ENCODE data around the gene ZNRD2.

ZNRD2 gene

DNA sequence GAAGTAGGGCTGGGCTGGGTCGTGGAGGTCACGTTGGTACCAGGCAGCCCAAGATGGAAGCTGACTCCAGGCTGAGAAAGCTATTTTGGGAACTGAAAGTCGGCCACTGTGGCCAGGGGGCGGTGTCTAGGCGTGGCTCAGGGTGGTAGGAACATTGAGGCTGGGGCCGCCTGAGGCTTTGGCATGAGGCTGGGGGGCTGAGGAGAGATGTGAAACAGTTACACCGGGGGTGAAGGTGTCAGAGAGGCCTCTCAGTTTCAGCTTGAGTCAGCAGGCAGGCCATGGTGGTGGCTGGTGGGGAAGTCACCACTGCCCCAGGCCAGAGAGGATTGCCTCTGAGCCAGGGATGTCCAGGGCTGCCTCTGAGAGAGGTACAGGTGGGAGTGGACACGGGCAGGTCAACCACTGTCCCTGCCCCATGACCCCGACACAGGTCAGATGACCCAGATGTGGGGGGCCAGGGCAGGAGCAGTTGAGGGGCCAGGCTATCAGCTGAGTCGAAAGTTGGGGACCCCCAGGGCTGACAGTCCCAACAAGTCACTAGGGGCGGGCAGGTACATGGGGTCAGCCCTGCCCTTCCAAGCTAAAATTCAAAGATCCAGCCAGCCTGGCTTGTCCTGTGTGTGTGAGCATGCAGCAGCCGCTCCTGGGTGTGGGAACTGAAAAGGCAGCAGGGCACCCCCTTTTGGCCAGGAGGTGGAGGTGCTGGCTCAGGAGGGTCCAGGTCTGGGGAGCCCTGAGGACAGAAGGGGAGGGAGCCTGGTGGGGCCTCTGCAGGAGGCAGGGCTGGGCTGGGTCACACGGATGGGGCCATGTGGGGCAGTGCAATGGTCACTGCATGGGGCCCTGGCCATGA is 18.1 kb downstream of the ZNRD2 start:
- peak in 1 of 2 donors; percentile 49 for DNase-seq (ENCODE audit: low read depth in 2 of 2, low spot score in 1 of 2)

DNA sequence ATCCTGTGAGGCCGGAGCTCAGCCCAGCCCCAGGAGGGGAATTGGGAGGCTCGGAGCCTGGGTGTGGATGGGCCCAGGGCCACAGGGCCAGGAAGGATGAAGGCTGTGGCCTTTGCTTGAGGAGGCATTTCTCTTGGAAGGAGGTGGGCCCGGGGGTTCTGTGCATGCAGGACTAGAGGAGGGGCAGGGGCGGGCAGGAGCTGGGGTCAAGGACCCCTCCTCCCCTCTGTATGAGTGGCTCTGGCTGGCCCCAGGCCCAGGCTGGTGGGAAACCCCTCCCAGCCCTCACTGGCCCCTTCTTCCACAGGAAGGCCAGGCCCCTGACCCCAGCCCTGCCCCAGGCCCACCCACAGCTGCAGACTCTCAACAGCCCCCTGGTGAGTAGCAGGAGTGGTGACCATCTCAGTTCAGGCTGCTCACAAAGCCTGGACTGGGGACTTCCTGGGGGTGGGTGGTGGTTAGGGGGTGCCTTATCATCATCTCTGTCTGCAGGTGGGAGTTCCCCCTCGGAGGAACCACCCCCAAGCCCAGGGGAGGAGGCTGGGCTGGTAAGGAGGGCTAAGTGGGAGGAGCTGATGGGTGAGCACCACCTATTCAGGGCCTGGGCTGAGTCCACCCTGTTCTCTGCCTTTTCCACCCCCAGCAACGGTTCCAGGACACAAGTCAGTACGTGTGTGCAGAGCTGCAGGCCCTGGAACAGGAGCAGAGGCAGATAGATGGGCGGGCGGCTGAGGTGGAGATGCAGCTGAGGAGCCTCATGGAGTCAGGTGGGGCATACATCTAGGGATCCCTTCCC is 19.4 kb downstream of the ZNRD2 start:
- peak in 1 of 2 donors; percentile 23 for DNase-seq (ENCODE audit: low read depth in 2 of 2, low spot score in 1 of 2)

DNA sequence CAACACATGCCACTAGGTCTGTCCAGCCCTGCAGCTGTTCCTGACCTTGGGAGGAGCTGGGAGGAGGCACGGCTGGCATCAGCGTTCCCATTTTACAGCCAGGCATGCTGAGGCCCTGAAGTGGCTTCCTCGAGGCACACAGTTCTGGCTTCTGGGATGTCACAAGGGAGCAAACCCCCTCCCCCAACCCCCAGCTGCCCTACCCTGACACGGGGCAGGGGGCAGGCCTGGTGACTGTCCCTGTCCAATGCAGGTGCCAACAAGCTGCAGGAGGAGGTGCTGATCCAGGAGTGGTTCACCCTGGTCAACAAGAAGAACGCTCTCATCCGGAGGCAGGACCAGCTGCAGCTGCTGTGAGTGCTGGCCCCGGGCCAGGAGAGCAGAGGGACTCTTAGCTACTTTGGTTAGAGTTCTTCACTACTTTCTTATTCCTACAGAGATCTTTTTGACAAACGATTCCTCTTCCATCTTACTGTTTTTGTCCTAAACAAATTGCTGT is 20.0 kb downstream of the ZNRD2 start:
- no peak for DNase-seq (ENCODE audit: low read depth in 2 of 2, low spot score in 1 of 2)

DNA sequence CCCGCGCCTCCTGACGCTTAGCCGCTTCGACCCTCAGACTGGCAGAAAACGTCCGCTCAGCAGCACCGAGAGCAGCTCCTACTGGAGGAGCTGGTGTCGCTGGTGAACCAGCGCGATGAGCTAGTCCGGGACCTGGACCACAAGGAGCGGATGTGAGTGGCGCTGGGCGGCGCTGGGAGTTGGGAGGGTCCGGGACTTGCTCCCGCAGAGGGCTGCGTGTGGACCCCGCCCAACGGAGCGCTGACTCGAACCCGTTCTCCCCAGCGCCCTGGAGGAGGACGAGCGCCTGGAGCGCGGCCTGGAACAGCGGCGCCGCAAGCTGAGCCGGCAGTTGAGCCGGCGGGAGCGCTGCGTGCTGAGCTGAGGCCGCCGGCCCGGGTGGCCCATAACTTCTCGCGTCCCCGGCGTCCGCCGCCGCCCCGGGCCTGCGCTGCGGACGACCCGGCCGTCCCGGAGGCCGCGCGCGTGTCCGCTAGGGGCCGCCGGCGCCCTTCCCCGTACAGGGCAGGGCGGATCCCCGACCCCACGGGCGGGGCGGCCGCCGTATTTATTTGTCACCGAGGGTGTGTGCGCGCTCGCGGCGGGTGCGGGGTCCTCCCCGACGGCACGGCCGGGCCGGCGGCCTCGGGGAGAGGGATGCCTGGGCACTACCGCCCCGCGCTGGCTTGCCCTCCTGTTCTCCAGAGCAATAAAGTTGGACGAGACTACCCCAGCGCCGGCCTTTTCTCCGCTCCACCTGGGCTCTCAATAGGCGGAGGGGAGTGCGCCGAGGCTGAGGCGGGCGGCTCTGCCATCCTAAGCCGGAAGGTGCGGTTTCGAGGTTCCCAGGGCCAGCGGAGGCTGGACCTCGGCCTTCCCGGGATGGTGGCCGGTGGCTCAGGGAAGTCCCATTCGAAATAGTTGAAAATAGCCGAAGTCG is 21.9 kb downstream of the ZNRD2 start:
- DNase-seq (ENCODE audit: low read depth in 2 of 2, low spot score in 1 of 2), result no peak

DNA sequence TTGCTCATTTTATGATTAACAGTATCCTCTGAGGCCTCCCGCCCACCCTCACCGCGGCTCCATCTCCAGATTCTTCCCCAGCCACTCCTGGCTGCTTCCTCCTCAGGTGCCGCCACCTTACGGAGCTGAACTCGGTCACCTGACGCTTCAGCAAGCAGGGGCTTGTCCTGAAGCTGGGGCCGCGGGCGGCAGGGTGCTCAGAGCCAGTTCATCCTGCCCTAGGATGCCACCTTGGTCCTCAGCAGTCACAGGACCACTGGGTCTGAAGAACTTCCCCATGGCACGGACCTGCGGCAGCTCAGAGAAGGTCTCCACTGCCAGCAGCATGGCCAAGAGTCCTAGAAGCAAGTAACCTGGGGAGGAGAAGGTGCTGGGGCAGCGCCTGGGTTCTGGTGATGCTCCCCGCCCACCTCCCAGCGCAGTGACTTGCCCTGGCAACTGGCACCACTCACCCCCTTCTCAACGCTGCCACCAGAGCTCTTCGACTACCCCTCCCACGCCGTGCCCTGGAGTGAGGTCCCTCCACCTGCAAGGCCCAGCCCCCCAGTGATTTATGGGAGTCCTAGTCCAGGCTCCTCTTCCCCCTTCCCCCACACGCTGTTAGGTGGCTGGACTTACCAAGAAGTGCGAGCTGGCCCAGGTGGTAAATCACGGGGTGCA is 22.7 kb downstream of the ZNRD2 start:
- no peak for DNase-seq (ENCODE audit: low read depth in 2 of 2, low spot score in 1 of 2)

DNA sequence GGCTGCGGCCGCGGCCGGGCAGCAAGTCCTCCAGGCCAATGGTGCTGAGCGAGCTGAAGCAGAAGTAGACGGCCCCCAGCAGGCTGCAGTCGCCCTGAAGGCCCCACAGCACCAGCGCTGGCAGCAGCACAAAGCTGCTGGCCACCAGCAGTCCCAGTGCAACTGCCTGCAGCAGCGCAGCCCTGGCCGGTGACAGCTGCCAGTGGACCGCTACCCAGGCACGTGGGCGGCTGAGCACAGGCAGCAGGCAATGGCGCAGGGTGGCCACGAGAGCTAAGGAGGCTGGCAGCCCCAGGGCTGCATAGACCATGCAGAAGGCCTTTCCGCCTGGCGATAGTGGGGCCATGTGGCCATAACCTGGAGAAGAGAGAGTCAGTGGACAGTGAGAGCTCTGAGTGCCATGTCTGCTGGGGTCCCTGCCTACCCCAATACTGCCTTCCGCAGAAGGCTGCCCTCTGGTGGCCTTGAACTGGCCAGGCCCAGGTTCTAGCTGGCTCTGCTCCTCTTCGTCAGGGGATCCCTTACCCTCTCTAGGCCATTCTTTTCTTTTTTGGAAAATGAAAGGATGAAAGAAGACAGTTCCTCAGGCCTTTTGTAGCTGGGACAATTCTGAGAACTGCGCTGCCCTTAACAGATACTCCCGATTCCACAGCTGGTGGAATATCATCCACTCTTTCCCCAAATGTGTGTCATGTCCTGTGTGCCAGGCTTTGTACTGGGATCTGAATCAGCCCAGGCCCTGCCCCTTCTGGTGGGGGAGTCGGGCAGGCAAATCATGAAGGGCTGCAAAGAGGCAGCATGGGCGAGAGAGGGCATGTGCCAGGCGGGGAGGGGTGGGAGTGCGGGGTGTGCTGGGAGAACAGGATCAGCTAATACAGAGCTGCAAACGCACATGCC is 23.5 kb downstream of the ZNRD2 start:
- DNase-seq (ENCODE audit: low read depth in 2 of 2, low spot score in 1 of 2), result no peak

DNA sequence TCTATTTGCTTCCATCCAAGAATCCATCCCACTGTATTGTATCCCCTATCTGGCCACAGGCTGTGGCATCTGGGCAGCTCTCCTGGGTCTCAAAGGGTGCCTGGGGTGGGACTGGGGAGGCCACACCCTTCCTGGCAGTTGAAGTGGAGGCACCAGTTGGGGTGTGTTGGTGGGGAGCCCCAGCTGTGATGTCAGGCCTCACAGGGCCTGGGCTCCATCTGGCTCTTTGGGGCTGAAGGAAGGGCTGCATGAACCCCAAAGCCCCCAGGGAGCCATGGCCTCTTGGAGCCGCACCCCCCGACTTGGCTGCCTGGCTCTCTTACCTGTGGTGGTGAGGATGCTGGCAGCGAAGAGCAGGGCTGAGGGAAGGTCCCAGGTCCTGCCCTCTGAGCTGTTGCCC is 24.9 kb downstream of the ZNRD2 start:
- no peak for DNase-seq (ENCODE audit: low read depth in 2 of 2, low spot score in 1 of 2)

DNA sequence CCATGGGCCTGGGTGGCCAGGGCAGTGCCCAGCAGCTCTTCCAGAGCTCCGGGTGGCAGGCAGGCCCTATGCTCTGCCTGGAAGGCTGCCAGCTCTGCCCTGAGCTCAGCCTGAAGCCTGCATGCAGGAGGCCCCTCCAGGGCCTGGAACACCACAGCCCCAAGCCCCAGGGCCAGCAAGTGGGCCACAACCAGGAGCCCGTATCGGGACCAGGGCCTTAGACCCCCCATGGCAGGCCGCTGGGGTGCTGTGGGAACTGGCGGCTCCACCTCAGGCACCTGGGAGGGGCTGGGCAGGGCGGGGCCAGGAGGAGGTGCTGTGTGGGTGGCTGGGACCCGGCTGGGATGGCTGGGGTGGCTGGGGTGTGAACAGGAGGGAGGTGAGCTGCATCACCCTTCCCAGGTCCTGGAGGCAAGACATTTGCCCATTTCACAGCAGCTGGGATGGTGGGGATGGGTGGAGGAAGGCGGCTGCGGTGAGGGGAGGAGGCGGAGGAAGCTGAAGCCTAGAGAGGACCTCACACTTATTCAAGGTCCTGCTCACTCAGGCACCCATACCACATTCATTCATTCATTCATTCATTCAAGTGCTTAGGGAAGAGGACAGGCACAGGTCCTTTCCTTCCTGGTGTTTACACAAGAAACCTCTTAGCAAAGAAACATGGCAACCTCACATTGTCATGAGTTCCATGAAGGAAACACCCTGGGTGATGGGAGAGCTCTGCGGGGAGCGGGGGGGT is 25.4 kb downstream of the ZNRD2 start, which contains the start of gene KCNK7:
TSS of gene KCNK7 (minus strand) at position 258 of the 739 bp plus-strand sequence. CDS start at position 230, 28 bp downstream.
- DNase-seq (ENCODE audit: low read depth in 2 of 2, low spot score in 1 of 2), result no peak

DNA sequence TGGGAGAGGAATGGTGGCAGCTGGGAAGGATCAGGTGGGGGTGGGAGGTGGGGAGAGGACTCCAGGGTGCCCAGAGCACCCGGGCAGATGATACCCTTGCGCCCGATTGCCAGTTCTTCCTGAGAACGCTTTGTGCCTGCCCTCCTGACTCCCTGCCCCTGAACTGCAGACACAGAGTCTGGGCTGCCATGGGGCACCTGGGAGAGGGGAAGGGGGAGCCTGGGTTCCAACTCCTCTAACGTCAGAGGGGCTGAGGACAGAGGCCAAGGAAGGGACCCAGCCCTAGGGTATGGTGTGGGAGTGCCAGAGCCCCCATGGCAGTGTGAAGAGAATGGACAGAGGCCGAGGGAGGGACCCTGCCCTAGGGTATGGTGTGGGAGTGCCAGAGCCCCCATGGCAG is 26.2 kb downstream of the ZNRD2 start:
- DNase-seq (ENCODE audit: low read depth in 2 of 2, low spot score in 1 of 2), result no peak

DNA sequence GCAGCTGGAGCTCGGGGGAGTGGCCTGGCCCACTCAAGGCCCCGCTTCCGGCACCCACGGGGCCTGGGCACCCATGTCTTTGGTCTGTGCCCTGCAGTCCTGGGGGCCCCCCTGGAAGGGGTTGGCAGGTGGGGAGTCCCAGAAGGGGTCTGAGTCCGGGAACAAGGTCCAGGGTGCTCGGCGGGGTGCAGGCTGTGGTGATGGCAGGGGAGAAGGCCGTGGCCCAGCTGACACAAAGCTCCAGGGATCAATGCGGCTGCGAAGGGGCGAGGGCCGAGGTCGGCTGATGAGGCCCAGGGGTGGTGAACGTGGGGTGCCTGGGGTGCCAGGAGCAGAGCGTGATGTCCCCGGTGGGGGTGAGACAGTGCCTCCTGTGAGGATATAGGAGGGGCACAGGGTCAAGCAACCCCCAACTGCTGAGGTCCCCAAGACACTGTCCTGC is 28.0 kb downstream of the ZNRD2 start:
- no peak for DNase-seq (ENCODE audit: low read depth in 2 of 2, low spot score in 1 of 2)

DNA sequence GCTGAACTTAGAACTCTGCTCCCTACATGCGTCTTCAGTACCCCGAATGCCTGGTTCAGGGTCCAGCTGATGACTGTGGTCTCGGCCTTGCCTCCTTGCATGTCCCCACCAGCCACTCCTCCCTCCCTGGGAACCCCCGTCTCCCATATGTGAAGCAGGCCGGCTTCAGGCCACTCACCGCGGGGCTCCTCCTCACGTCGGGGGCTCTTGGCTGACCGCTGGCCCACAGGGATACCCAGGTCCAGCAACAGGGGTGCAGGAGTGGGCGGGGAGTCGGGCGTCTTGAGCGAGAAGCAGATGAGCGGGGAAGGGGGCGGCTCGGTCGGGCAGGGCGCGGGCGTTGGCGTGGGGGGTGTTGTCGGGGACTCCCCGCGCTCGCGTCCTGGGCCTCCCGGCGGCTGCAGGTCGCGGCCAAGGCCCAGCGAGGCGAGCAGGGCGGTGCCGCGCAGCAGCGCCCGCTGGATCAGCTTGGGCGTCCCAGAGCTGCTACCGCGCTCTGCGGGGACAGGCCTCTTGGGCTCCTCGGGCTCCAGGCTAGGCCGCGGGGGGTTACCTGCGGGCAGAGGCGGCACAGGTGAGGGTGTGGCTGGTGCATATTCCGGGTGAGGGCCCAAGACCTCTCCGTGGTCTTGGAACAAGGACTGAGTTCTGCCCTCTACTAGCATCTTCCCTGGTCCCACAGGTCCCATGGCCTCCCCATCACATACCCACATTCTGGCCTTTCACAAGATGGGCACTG is 29.1 kb downstream of the ZNRD2 start:
- no peak for DNase-seq (ENCODE audit: low read depth in 2 of 2, low spot score in 1 of 2)

DNA sequence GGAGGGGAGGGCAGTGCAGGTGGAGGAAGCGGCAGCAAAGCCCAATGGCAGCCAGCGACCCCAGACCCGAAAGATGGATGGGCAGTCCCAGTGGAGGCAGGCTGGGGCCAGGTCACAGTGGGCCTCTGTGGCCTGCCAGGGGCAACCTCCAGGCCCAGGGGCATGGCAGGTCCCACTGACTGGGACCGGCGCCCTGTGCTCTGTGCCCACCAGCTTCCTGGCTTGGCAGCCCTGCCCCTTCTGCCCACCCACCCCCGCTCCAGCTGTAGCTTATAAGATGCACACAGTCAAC is 29.6 kb downstream of the ZNRD2 start:
- DNase-seq (ENCODE audit: low read depth in 2 of 2, low spot score in 1 of 2), result no peak

DNA sequence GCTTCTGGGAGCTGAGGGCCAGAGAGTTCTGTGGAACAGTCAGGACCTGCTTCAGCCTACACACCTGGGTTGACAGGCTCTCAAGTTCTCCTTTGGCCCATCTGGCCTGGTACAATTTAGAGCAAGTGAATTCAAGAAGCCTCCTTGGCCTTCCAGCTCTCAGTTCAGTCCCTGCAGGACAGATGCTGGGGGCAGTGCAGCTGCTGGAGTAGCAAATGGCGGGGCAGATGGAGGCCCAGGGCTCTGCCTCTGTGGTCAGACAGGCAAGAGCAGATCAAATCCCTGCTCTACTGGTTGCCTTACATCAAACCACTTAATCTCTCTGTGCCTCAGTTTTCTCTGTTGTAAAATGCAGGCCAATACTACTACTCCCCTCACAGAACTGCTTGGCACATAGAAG is 34.0 kb downstream of the ZNRD2 start:
- DNase-seq (ENCODE audit: low read depth in 2 of 2, low spot score in 1 of 2), result no peak

DNA sequence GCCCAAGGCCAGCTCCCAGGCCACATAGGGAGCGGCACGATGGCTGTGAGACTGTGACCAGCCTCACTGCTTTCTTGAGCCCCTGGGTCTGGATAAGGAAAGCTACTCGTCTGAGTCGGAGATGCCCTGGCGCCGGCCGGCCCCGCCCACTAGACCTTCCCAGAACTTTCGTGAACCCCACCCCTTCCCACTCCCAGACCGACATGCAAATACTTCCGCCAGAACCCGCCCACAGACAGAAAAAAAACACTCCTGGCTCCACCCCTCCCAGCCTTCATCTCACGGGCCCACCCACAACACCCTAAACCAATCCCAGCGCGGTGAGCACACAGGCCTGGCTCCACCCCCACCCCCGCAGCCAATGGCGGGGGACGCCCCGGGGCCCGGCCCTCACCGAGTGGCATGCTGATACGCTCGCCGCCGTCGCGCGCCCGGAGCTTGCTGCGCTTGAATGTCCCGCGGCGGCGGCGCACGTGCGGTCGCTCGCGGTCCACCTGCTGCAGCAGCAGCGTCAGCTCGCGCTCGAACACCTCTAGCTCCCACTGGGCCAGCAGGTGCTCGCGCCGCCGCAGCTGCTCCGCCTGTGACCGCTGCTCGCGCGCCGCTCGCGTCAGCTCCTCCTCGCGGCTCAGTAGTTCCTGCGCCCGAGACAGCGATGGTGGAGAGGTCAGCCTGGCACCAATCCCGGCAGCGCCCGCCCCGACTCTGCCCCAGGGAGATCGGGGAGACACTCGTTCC is 36.8 kb downstream of the ZNRD2 start:
- no peak for DNase-seq (ENCODE audit: low read depth in 2 of 2, low spot score in 1 of 2)

DNA sequence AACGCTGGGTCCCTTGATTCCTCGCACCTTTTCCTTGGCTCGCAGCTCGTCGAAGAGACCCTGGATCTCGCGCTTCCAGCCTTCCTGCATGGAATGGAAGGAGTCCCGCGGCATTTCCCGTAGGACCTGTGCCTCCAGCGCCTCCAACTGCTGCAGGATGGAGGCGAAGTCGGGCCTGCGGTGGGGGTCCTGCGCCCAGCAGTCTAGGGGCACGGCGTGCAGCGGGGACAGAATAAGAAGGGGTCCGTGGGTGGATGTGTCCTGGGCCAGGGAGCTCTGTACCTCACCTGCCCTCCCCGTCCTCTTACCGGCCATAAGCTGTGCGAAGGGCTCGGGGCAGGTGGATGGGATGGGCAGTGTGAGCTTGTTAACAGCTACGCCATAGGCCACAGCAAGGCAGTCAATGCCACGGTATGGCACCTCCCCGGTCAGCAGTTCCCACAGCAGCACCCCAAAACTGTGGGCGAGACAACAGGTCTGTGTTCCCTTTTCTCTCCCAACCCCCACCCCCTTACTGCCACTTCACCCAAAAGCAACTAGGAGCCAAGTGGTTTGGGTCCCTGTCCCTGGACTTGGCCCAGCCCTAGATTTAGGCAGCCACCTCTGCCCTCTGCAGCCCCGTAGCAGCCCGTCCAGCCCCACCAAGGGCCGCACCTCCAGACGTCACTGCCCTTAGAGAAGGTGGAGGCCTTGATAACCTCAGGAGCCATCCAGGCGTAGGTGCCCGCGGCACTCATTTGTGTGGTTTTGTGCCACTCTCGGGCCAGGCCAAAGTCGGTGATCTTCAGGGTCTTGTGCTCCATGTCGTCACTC is 37.5 kb downstream of the ZNRD2 start:
- no peak for DNase-seq (ENCODE audit: low read depth in 2 of 2, low spot score in 1 of 2)

DNA sequence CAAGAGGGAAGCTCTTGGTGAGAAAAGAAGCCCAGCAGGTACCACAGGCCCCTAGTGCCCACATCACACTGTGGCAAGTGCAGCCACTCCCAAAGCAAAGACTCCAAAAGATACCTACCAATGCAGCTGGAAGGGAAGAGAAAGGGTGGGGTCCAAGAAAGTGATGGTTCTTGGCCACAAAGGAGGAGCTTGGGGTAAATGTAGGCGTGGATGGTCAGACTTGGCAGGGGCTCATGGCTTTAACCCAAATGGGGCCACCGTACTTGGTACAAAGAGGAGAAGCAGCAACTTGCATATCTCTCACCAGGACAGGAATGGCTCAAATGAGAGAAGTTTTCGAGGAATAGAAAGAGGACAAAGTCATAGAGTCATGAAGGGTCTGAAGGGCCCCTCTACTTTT is 39.0 kb downstream of the ZNRD2 start:
- DNase-seq (ENCODE audit: low read depth in 2 of 2, low spot score in 1 of 2), result no peak

DNA sequence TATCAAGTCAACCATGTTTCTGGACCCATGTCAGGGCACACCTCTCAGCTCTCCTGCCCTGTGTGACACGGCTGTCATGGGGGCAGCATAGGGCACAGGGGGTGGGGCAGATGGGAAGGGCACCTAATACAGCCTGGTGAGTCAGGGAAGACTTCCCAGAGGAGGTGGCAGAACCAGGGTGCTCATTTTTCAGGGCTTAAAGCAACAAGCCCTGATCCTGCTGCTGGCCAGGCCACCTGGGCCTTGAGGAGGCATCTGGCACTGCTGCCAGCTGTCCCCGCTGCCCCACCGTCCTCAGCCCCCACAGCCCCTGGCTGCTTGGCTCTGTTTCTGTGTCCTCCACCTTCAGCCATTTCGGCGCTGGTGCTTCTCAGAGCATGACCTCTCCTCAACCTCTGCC is 39.4 kb downstream of the ZNRD2 start:
- DNase-seq (ENCODE audit: low read depth in 2 of 2, low spot score in 1 of 2), result no peak

Measured in stimulated activated CD8-positive, alpha-beta memory T cell treated with anti-CD3 and anti-CD28 coated beads, Interleukin-4, amount 100 ng/mL, for 4 hours (primary cell).